HCT116 (cell line): ENCODE results near the gene BZW2. TPM values are rescaled to one million over a fixed set of nuclear protein-coding genes. Genes with fewer than 3 reads are reported as not detected.

ENCODE experiments used
- ATAC-seq: fragments of 200-7000 bp; cut with Tn5 transposase; 2 replicates; pipeline ENCODE4 v1.9.1; 2020; ENCODE audit warnings: mild to moderate bottlenecking, moderate library complexity
- BruUV-seq: library from RNA; stranded (reverse); fragments of 400-500 nt; replicated peaks from 2 replicates; lab custom pipeline; 2021; lab: Mats Ljungman, UMichigan
- CTCF ChIA-PET: fragments of 300-600 bp; sonication (Branson Sonifier 250); formaldehyde crosslinking; loops from one replicate; lab custom pipeline; 2021; ENCODE audit warnings: antibody characterized with exemption; lab: Charles Lee
- POLR2A ChIA-PET: fragments of 300-600, 350-600 bp; sonication (Branson Sonifier 250); formaldehyde crosslinking; loops from one replicate; lab custom pipeline; 2021; ENCODE audit warnings: antibody characterized with exemption; lab: Charles Lee
- RAD21 ChIA-PET, 2 experiments: fragments of 300-600 bp; sonication (Branson Sonifier 250); formaldehyde crosslinking; loops; one replicate each; lab custom pipeline; 2023; ENCODE audit warnings: low total read pairs in 2 of 2; ENCODE audit not compliant: uncharacterized antibody in 2 of 2, unreplicated experiment in 2 of 2, low non-redundant PET in 1 of 2; lab: Charles Lee
- DNase-seq: peaks from one replicate; pipeline ENCODE4 v3.0.0-alpha.2; 2010; ENCODE audit warnings: low read depth, low spot score
- H2AFZ ChIP-seq: fragments of 200-600 bp; shearing (Covaris generic), sonication (generic); 2 replicates; pipeline ENCODE4 v1.6.1; 2017; ENCODE audit warnings: low read depth, mixed run types, mixed read lengths, antibody characterized with exemption, low read length; ENCODE audit not compliant: poor library complexity, severe bottlenecking
- H3K27ac ChIP-seq: 2 replicates; pipeline ENCODE4 v1.5.1; 2012; ENCODE audit warnings: low read depth, low read length
- H3K27me3 ChIP-seq: fragments of 200-600 bp; sonication (generic); 2 replicates; pipeline ENCODE4 v1.6.1; 2016; ENCODE audit warnings: mixed run types, low read length, mixed read lengths; ENCODE audit not compliant: insufficient read depth
- H3K36me3 ChIP-seq, 2 experiments: fragments of 200-500 bp in 1 of 2; fragments of 200-600 bp in 1 of 2; sonication (Bioruptor generic) in 1 of 2; sonication (generic) in 1 of 2; 2 replicates each; pipeline versions ENCODE4 v1.5.1 to v1.6.1; 2014 to 2016; ENCODE audit warnings: low read length in 2 of 2, inconsistent platforms in 1 of 2, mixed read lengths in 1 of 2, mixed run types in 1 of 2; ENCODE audit not compliant: insufficient read depth in 2 of 2, control insufficient read depth in 1 of 2
- H3K4me1 ChIP-seq, 2 experiments: fragments of 200-600 bp in 1 of 2; sonication (generic) in 1 of 2; 2 replicates each; pipeline versions ENCODE4 v1.5.1 to v1.6.1; 2012 to 2017; ENCODE audit warnings: low read length in 2 of 2, inconsistent platforms in 1 of 2, mild to moderate bottlenecking in 1 of 2, mixed read lengths in 1 of 2, mixed run types in 1 of 2, moderate library complexity in 1 of 2; ENCODE audit not compliant: insufficient read depth in 2 of 2, control insufficient read depth in 1 of 2
- H3K4me2 ChIP-seq: fragments of 200-600 bp; sonication (generic); 2 replicates; pipeline ENCODE4 v1.6.1; 2017; ENCODE audit warnings: mixed run types, low read length, mixed read lengths
- H3K4me3 ChIP-seq, 2 experiments: fragments of 200-600 bp in 1 of 2; sonication (generic) in 1 of 2; replicated peaks in 1 of 2; 2 replicates each; pipeline ENCODE4 v1.5.1; 2011 to 2016; ENCODE audit warnings: low read length in 2 of 2, control low read depth in 1 of 2, low read depth in 1 of 2, mild to moderate bottlenecking in 1 of 2, mixed read lengths in 1 of 2, mixed run types in 1 of 2
- H3K79me2 ChIP-seq: fragments of 200-600 bp; sonication (generic); 2 replicates; pipeline ENCODE4 v1.6.1; 2017; ENCODE audit warnings: mild to moderate bottlenecking, mixed run types, low read length, moderate library complexity, mixed read lengths; ENCODE audit not compliant: insufficient read depth
- H3K9ac ChIP-seq: fragments of 200-600 bp; sonication (generic); 2 replicates; pipeline ENCODE4 v1.6.1; 2016; ENCODE audit warnings: low read length, mixed read lengths
- H3K9me2 ChIP-seq: fragments of 200-600 bp; sonication (generic), shearing (Covaris generic); 2 replicates; pipeline ENCODE4 v1.6.1; 2017; ENCODE audit warnings: mixed run types, mild to moderate bottlenecking, moderate library complexity; ENCODE audit not compliant: insufficient read depth
- H3K9me3 ChIP-seq, 2 experiments: fragments of 200-500 bp in 1 of 2; fragments of 200-600 bp in 1 of 2; sonication (Bioruptor generic) in 1 of 2; sonication (generic) in 1 of 2; 2 replicates each; pipeline ENCODE4 v1.6.1; 2014 to 2017; ENCODE audit warnings: low read length in 2 of 2, mixed read lengths in 2 of 2, inconsistent platforms in 1 of 2, low read depth in 1 of 2, mild to moderate bottlenecking in 1 of 2, mixed run types in 1 of 2, moderate library complexity in 1 of 2; ENCODE audit not compliant: control insufficient read depth in 1 of 2, insufficient read depth in 1 of 2
- H4K20me1 ChIP-seq: fragments of 200-600 bp; sonication (generic), shearing (Covaris generic); 2 replicates; pipeline ENCODE4 v1.6.1; 2017; ENCODE audit warnings: mixed run types, mild to moderate bottlenecking, moderate library complexity; ENCODE audit not compliant: insufficient read depth
- ATF3 ChIP-seq: IDR thresholded peaks from 2 replicates; pipeline ENCODE4 v1.6.1; 2012
- CEBPB ChIP-seq: IDR thresholded peaks from 2 replicates; pipeline ENCODE4 v1.6.1; 2012; ENCODE audit warnings: low read depth
- CTCF ChIP-seq, 3 experiments: fragments of 200-600 bp in 1 of 3; sonication (generic) in 1 of 3; IDR thresholded peaks in 2 of 3; conservative IDR thresholded peaks in 1 of 3; 2 replicates each; pipeline ENCODE4 v1.5.1; 2012 to 2017; ENCODE audit warnings: low read depth in 2 of 3, low read length in 2 of 3, antibody characterized with exemption in 1 of 3, borderline replicate concordance in 1 of 3, control low read depth in 1 of 3, mild to moderate bottlenecking in 1 of 3, mixed read lengths in 1 of 3, mixed run types in 1 of 3, moderate library complexity in 1 of 3; ENCODE audit not compliant: insufficient read depth in 1 of 3
- ELF1 ChIP-seq: IDR thresholded peaks from 2 replicates; pipeline ENCODE4 v1.6.1; 2012; ENCODE audit warnings: low read depth, borderline replicate concordance
- POLR2A ChIP-seq: IDR thresholded peaks from 2 replicates; pipeline ENCODE4 v1.7.0; 2011; ENCODE audit warnings: borderline replicate concordance; ENCODE audit not compliant: insufficient read depth, insufficient read length; ENCODE audit errors: extremely low read depth
- REST ChIP-seq: IDR thresholded peaks from 2 replicates; pipeline ENCODE4 v1.6.1; 2012; ENCODE audit warnings: low read depth
- SIN3A ChIP-seq: IDR thresholded peaks from 2 replicates; pipeline ENCODE4 v1.6.1; 2012; ENCODE audit warnings: low read depth
- TCF7L2 ChIP-seq: IDR thresholded peaks from 2 replicates; pipeline ENCODE4 v1.7.0; 2011; ENCODE audit warnings: borderline replicate concordance, inconsistent platforms; ENCODE audit not compliant: insufficient read depth, insufficient read length; ENCODE audit errors: extremely low read depth
- ZFX ChIP-seq: fragments of 450-650 bp; IDR thresholded peaks from 2 replicates; pipeline ENCODE4 v1.6.1; 2017
- ZNF274 ChIP-seq: fragments of 200-500 bp; sonication (Bioruptor generic); IDR thresholded peaks from 2 replicates; pipeline ENCODE4 v1.6.1; 2014; ENCODE audit warnings: mild to moderate bottlenecking, low read depth, low read length, inconsistent platforms
- intact Hi-C: fragments of 100-400 bp; cut with micrococcal nuclease; formaldehyde crosslinking; loops from 2 replicates; pipeline ENCODE4 v1.10.0; 2022
- total RNA-seq: library from RNA; stranded (reverse); gene quantifications from one replicate; pipeline ENCODE4 v1.2.1, GENCODE V29; 2021; ENCODE audit not compliant: unreplicated experiment

The BZW2 gene
- total RNA-seq, 1 experiment from 2014 or later = 119 TPM

GRCh38 chr7:16648551-16648950 lies 2.6 kb downstream of the BZW2 start:
- CTCF ChIA-PET = no interaction called here
- ATAC-seq = no peak

More at GRCh38 chr7:16648551-16648950, 2.6 kb downstream of the BZW2 start:
- Histone ChIP-seq H4K20me1 (peaks cover 6% of the 10 kb centered on the region; the same call in 1 of the 2 replicates), H2AFZ (no peak overlapping the region), H3K9ac (no peak overlapping the region), H3K27me3 (no peaks in the 10 kb centered on the region), H3K79me2 (peaks cover 90% of the 10 kb centered on the region), H3K4me2 (peak overlapping the region; percentile 86; the same call in 1 of the 2 replicates), H3K9me2 (no peaks in the 10 kb centered on the region), H3K27ac (no peak overlapping the region), H3K36me3 (0 out of 4 replicates have a peak, but pooled peaks cover 0 to 7% of the 10 kb centered on the region in 2 experiments), H3K4me1 (peaks cover 34 to 35% of the 10 kb centered on the region in 2 experiments; a peak in 3 of 4 replicates), H3K9me3 (no peaks in the 10 kb centered on the region), H3K4me3 (no peak overlapping the region)
- DNase-seq = no peak
- BruUV-seq = no TSS peak
- intact Hi-C loops = loop anchor here (5.0 kb wide), 1 partner anchor 104 kb away; the partner anchor contains the start of gene TSPAN13
- TF ChIP-seq REST (no peak), ATF3 (no peak), ZFX (no peak), POLR2A (no peak), ZNF274 (no peak), CEBPB (no peak), TCF7L2 (no peak), SIN3A (no peak), ELF1 (no peak), CTCF (IDR thresholded peaks at IDR 0.05 in 2 of 3, conservative IDR thresholded peaks at IDR 0.05 in 1 of 3; ENCODE audit: borderline replicate concordance in 1 of 3, insufficient read depth in 1 of 3, low read depth in 2 of 3, low read length in 2 of 3) (no peak)
- ChIA-PET POLR2A (no interaction called here), RAD21 (no interaction called here)
